ENCODE data around the gene RBM20.

Gene RBM20

GRCh38 chr10:110804376-110804775 lies 160.2 kb downstream of the RBM20 start:
- no peak for DNase-seq (ENCODE audit: low spot score)
- H3K4me3 ChIP-seq, result no peak overlapping the region
- H3K27ac ChIP-seq, result peak overlapping the region in 1 of 2 donors; percentile 2
- TF ChIP-seq CTCF (IDR thresholded peaks at IDR 0.05), result no peak

GRCh38 chr10:110805292-110805691 lies 161.2 kb downstream of the RBM20 start:
- Histone ChIP-seq H3K4me3 (no peak overlapping the region), H3K27ac (no peak overlapping the region)
- TF ChIP-seq CTCF (IDR thresholded peaks at IDR 0.05), result no peak
- no peak for DNase-seq (ENCODE audit: low spot score)

- TF ChIP-seq CTCF (IDR thresholded peaks at IDR 0.05), result no peak
- Histone ChIP-seq H3K4me3 (no peak overlapping the region), H3K27ac (no peak overlapping the region)
- no peak for DNase-seq (ENCODE audit: low spot score)
Measured at GRCh38 chr10:110806335-110806734, 162.2 kb downstream of the RBM20 start.

- no peak overlapping the region for H3K4me3 ChIP-seq
- no peak for TF ChIP-seq CTCF (IDR thresholded peaks at IDR 0.05)
- no peak overlapping the region for H3K27ac ChIP-seq
- DNase-seq (ENCODE audit: low spot score), result no peak
Measured at GRCh38 chr10:110808123-110808522, 164.0 kb downstream of the RBM20 start.

GRCh38 chr10:110808615-110809014 lies 164.5 kb downstream of the RBM20 start:
- Histone ChIP-seq H3K27ac (no peak overlapping the region), H3K4me3 (no peak overlapping the region)
- no peak for DNase-seq (ENCODE audit: low spot score)
- TF ChIP-seq CTCF (IDR thresholded peaks at IDR 0.05), result no peak

- no peak overlapping the region for H3K27ac ChIP-seq
- no peak overlapping the region for H3K4me3 ChIP-seq
- no peak for DNase-seq (ENCODE audit: low spot score)
- no peak for TF ChIP-seq CTCF (IDR thresholded peaks at IDR 0.05)
Measured at GRCh38 chr10:110810625-110811024, 166.5 kb downstream of the RBM20 start.

- DNase-seq (ENCODE audit: low spot score), result no peak
- Histone ChIP-seq H3K4me3 (no peak overlapping the region), H3K27ac (no peak overlapping the region)
- no peak for TF ChIP-seq CTCF (IDR thresholded peaks at IDR 0.05)
Measured at GRCh38 chr10:110811791-110812581, 167.8 kb downstream of the RBM20 start.
